Ammon's horn (tissue), 1 donor: ENCODE data around the gene GAB1.
"Not testable (repeated sequence)": the region's sequence is repeated elsewhere in the genome, so short reads cannot be mapped to it uniquely, and the experiment has no call there.

ENCODE experiments used
- DNase-seq: peaks from one replicate; pipeline ENCODE4 v3.0.0-alpha.2; 2016; ENCODE audit warnings: low spot score

The GAB1 gene

DNA sequence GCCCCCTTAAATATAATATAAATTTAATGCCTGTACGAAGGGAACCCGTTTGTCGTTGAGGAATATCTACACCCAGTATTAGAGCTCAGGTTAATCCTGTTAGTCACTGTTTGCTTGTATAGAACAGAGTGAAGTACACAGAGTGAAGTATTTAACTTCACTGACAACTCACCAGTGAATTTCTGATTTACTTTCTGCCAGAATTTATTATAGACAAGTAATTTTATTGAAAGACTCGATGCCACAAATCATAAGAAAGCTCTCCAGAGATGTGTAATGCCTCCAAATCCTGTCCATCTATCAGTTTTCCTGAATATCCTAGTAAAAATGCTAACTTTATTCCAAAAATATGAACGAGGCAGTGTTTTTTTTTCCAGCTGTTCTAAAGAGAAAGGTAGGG is 1.6 kb downstream of the GAB1 start:
- DNase-seq = no peak

DNA sequence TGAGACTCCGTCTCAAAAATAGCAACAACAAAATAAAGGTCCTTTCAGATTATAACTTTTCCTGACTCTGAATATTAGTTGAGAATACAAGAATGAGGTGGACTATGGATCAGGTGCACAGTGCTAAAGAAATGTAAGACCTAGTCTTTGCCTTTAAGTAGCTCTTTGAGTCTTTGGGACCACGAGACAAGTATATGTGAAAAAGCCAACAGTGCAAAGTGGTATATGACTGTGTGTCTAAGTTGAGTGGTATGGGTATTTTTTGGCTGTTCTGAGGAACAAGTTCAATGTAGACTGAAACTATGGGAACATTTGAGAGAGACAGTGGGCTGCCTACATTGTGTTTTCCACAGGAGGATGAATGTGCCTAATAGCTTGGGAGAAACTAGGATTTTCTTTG is 2.8 kb downstream of the GAB1 start:
- DNase-seq = no peak

DNA sequence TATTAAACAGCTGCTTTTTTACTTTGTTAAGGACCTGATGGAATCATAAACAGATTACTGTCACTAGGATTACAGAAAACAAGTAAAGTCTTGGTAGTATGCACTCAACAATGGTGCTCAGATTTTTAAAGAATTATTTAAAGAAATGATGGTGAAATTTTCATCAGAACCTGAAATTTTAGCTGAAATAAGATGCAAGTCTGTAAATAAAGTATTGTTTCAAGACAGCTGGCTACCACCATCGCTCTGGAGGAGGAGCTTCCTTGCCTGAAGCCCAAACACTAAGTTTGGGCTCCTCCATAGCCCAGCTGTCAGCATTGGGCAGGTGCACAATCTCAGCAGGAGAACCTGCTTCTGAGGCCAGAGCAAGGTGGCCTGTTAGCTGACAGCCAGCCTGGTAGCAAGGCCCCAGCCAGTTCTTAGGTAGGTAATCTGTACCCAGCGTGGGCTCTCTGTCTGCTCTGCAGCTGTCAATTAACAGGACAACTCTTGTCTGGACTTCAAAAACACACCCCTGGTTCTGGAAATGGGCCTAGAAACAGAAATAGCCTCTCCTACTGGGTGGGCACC is 4.6 kb downstream of the GAB1 start:
- DNase-seq = no peak

DNA sequence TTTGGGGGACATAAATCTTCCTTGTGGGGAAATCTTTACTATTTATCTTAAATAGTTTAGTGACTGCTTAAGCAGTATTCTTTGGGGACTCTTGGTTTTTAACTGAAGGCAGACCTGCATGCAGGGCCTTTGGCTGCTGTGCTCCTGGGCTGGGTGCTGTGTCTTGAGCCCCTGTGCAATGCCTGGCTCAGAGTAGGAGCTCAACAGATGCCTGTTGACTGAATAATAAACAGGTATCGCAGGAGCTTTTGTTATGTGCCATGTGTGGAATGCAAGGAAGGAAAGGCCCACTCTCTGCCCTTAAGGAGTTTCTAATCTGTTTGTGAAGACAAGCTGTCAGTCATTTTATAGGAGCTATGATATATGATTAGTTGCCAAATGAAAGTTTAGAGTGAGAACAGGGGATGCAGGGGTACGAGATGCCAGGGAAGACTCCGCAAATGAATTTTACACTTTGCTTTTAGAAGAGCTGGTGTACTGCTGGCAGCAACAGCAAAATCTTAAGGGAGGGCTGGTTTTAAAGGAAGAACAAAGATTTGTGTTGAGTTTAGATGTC is 6.7 kb downstream of the GAB1 start:
- no peak for DNase-seq

DNA sequence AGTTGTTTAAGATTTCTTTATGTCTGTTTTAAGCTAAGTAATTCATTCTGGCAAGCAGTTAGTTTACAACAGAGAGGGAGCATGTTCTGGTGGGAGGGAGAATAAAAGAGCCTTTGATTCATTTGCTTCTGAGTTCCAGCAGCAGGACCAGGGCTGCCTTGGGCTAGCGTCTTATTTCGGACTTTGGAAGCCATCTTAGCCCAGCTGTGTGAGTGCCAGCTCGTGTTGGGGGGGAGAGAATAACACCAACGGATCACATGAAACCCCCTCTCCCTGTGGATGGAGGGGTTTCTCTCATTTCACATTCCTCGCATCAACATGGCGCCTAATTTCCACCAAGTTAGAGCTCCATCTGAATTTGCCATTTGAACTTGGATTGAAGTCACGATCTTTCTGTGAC is 7.4 kb downstream of the GAB1 start:
- peak; percentile 68 for DNase-seq

DNA sequence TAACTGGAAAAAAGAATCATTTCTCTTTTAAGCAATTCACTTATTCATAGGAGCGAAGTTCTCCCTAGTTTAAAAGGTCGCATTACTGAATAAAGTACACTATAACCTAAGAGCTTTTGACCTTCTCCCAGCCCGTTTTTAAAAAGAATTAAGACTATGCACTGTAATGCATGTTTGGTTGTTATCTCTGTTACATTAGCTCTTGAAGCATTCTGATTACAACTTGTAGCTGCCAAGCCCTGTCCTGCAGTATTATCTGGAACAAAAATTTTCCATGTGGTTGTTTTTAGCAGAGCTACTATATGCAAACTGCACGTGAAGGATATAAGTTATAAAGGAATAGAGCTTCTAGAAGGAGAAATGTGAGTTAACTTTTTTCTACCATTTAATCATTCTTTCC is 8.1 kb downstream of the GAB1 start:
- DNase-seq = no peak

DNA sequence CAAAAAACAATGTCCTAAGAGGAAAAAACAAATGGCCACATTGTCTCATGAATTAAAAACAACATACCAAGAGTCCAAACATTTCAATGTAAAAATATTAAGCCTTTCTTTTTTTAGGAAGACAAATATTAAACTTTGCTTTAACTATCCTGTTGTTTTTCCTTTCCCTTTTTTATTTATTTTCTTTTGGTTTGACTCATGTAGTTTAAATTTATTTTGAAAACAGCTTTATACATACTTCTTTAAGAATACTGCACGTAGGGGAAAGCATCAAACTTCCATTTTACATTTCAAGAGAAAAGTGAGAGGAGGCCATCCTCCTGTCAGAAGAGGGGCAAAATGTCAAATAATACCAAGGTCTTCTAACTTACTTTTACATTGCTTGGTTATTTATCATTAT is 8.7 kb downstream of the GAB1 start:
- DNase-seq = no peak

DNA sequence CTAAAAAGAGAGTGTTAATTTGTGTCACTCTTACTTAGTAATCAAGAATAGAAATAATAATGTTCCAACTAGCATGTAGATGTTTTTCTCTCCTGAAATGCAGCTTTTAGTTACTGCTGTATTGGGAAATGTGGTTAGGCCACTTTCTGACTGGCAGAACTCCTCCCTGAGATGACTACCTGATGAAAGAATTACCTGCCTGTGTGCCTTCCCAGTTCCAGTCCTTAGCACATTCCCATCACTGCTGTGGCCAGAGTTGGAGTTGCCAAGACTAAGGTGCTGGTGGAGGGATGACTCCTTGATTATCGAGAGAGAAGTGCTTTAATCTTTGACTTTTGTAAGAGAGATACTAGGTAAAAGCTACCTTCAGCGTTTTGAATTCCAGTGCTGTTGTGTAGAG is 9.5 kb downstream of the GAB1 start:
- no peak for DNase-seq

DNA sequence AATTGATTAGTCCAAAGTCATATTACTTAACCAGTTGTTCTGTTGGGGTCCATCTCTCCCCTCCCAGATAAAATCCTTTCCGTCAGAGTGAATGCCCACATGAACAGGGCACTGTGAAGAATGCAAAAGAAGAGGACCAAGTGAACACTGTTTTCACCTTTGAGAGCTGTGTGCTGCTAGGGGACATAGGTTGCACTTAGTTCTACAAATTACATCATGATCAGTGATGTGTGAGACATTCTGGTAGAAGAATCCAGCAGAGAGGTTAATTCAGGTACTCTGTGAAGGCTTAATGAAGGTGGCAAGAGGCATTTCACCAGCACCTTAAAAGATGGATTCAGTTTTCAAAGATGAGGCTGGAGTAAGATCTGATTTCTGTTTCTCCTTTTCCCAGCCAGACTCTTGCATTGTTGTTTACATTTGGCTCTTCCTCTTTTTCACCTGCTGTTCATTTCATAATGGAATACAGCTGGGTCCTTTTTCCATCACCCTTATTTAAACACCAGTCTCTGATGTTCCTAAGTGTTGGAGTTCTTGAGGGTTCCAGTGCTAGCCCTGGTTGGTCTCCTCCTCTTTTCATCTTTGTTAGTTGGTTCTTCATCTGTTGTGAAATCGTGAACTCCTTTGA is 10.9 kb downstream of the GAB1 start:
- no peak for DNase-seq

DNA sequence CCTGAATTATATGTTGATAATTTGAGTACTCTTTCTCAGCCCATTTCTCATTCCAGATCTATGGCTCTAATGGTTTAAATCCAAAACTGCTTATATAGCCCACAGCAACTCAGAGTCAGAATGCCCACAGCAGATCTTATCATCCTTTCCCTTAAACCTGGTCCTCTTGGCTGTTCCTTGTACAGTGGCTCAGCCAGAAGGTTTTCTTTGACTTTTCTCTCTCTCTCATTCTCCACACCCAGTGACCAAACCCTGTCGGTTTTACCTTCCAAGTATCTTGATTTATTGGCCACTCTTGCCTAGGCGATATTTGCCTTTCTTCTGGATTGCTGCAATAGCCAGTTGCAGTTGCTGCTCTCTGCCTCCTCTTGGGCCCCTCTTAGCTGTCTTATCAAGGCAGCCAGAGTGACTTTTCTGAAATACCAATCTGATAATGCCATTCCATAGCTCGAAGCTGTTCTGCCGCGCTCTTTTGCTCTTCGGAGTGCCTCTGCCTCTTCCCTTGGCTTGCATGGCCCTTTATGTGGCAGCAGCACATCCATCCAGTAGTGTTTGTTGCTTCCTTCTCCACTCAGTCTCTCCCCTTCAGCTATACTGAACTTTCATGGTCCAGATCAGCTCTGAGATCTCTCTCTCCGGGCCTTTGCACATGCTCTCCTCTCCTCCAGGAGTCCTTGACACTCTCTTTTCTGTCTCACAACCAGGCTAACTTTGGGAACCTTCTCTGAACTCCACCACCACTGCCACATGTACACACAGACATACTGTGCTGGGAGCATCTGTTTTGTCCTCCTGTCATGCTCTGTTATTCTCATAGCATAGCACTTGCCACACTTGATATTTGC is 11.8 kb downstream of the GAB1 start:
- DNase-seq = no peak

DNA sequence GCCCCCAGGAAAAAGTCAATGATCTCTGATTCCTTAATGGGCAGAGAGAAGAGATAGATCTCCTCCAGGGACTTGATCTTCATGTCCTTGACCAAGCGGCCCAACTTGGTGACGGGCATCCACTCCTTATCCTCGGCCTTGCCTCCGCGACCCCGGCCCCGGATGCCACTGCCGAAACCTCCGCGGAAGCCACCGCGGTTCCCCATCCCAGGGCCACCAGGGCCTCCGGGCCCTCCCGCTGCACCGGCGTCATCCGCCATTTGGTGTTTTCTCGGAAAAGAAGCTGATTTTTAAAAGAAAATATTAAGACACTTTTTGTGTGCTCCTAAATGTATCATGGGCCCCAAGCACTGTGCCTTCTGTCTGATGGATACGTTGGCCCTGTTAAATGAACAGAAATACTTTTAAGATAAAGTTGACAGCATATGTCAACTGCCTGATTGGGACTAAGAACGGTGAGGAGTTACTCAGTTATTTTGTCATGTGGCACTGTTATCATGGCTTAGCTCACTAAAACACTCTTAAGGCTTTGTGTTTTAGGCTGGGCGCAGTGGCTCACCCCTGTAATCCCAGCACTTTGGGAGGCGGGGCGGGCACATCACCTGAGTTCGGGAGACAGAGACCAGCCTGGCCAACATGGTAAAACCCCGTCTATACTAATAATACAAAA is 13.3 kb downstream of the GAB1 start:
- DNase-seq = not testable (repeated sequence)

DNA sequence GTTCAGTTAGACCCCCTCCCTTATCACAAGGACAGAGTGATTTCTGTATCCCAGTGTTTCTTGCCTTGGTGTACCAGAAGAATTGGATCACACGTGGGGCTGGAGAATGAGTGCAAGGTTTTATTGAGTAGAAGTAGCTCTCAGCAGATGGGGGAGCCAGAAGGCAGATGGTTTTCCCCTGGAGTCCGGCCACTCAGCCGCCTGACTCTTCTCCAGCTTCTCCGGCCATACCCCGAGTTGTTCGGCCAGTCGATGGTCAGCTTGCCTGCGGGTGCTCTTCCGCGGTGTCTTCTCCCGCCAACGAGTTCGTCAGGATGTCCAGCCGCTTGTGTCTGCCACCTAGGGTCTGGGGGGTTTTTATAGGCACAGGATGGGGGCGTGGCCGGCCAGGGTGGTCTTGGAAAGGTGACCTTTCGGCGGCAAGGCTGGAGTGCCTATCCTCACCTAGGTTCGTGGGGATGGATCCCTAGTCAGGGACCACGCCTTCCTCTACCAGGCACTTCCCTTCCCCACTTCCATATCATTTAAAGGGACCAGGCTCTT is 14.5 kb downstream of the GAB1 start:
- DNase-seq = no peak

DNA sequence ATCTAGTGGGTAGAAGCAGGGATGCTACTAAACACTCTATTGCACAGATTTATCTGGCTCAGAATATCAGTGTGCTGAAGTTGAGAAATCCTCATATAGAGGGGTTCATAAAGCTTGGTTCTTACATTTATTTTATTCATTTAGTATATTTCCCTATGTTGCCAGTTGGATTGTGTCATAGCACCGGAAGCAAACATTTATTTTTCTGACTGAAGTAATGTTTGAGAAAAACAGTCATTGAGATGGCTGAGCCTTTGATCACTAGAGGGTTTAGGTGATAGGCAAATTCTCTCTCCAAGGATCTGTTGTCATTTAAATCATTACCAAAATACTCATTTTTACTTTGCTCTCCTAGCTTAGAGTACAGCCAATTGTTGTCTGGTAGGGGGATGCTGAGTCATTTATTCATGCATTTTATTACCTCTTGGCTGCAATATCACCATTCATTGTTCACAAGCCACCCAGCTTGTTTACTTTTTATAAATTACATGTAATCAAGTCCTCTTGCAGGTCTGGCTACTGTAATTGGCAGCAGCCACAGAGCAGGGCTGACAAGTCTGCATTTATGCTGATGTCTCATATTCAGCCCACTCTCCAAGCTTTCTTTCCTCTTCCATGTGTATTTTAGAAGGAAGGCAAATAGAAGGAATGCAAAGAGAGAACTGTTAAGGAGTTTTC is 15.2 kb downstream of the GAB1 start:
- no peak for DNase-seq

DNA sequence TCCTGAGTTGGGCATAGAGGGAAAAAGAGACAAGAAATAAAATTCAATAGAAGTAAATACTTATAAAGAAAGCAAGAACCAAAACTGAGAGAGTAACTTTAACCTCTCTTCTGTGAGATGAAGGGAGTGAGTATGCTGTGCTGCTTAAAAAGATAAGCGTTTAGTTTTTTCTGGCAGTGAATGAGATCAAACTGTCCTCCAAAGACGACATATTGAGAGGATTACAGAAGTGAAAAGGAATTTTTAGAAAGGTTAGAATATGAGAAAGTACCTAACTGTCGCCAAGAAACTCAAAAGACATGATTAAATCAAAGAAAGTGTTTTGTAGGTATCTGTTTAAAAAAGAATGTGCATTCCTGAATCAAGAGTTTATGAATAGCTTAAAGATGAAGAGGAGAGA is 16.0 kb downstream of the GAB1 start:
- DNase-seq = no peak

DNA sequence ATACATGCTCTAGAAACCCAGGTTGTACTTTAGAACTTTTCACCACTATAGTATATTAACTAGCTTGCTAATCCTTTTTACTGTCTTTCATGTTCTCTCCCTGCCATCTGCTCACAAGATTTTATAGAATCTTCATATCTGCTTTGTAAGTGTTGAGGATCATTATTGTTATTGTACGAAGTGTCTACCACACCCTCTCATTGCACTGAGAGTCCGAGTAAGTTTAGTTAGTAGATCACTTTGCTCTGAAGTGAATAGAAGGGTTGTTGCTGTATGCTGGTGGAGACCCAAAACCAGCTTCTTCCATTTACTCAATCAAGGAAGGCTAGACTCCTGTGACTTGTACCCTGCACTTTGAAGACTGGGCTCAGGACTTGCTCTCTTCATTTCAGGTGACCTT is 17.1 kb downstream of the GAB1 start:
- DNase-seq = no peak

DNA sequence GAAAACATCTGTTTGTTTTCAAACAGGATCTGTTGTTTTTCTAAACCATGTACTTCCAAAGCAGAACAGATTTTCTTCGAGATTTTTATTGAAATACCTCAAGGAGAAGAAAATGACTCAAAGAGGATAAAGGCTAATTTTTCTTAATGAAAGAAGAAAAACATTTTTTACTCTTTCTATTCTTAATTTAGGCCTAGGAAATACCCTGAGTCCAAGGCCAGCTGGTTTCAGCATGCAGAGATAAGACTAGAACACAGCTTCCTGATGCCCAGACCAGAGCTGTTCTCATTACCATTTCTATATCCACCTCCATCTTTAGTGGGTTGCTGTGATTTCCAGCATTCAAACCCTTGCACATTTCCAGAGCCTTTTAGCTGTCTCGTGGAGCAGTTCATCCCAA is 18.3 kb downstream of the GAB1 start:
- DNase-seq = no peak

DNA sequence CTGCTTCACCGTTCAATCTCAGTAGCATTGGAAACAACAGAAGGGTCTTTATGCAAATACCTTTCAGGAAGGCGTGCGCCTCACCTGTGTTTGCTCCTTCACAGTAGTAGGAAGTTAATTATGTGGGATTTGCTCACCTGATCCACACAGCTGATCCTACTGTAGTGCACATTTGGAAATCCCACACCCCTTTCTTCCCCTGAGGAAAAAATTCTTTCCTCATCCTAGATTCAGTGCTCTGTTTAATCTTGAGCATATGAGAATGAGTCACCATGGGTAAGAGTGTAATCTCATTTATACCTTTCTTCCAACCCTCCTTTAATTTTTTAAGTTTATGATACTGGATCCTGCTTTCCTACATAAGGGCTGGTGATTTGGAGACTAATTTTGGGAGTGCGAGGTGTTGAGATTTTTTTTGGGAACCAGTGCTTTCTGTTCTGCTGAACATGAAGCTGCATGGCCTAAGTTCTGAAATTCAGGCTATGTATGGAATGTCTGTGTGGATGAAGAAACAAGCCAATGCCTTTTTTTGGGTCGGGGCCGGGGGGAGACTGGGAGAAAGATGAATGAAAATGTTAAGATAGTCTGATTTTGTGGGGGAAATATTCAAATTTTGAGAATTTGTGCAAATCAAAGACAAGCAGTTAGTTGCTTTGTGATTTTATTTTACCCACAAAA is 19.0 kb downstream of the GAB1 start:
- DNase-seq = no peak

DNA sequence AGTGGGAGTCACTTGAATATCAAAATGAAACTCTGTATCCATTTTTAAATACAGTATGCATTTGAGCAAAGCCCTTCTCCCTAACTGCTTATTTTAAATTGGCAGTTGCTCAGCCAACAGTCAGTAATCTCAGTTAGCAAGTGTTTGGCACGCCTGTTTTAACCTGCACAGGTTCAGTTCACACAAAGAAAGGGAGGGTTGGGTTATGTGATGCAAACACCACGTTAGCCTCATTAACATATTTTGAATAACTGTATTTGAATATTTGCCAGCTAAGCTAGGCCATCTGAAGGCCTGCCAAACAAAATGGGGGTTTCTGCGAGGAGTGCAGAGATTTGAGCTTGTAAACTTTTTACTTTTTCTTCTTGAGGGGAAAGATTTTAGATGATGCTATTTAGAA is 19.8 kb downstream of the GAB1 start:
- DNase-seq = no peak

DNA sequence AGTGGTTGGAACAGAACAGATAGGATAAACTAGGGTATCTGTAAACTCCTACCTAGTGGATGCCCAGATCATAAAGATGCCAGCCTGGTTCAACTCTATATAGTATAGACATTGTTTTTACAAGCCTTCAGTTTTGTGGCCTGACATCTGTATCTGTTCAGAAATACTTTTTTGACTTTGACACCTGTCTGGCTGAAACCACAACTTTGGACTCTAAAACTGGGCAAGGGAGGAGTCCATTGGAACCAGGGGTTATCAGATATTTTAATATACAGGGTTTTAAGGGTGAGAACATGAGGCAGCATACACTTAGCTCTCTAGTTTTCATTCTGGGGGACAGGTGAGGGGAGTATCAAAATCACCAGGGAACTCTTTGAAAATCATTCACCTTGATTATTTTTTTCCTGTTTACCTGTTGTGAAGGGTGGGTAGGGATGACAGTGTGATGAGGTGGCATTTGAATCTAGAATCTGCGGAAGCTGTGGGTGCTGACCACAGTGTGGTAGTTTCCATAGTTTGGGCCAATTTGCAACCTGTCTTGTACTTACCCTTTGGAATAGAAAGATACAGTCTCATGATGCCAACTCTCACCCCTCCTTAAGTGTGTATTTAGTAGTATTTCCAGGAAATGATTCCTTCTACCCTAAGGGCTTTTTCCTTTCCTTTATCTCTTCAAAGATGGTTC is 20.6 kb downstream of the GAB1 start:
- no peak for DNase-seq

DNA sequence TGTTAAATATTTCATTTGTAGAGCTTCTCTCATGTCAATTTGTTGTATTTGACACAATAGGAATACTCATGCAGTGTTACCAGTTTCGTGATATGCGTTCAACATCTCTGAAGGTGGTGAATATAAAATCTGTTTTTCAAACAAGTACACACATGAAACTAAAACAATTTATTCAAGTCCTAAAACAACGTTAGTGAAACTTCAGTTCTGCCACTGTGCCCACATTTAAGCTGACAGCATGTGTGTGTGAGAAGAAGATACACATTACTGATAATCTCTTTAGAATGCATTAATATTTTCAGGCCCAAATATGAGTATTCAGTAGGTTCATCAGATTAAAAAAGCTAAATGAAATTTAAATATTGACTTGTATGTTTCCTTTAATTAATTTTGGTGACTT is 21.7 kb downstream of the GAB1 start:
- no peak for DNase-seq
